Testis (tissue), 3 donors: Measurements from ENCODE around the gene EPN1. TPM values are rescaled to one million over a fixed set of nuclear protein-coding genes. Genes with fewer than 3 reads are reported as not detected.
"Not testable (repeated sequence)": the region's sequence is repeated elsewhere in the genome, so short reads cannot be mapped to it uniquely, and the experiment has no call there.

ENCODE experiments used
- DNase-seq: peaks from one replicate; pipeline ENCODE4 v3.0.0-alpha.2; 2019
- H3K27ac ChIP-seq, 2 donors: fragments of 200-600 bp; sonication (generic); one replicate each; pipeline ENCODE4 v1.5.1; 2019
- H3K27me3 ChIP-seq: fragments of 200-600 bp; sonication (generic); one replicate; pipeline ENCODE4 v1.5.1; 2019
- H3K36me3 ChIP-seq: fragments of 200-600 bp; sonication (generic); one replicate; pipeline ENCODE4 v1.5.1; 2017; ENCODE audit warnings: low read depth; ENCODE audit errors: missing control alignments
- H3K4me1 ChIP-seq: fragments of 200-600 bp; sonication (generic); one replicate; pipeline ENCODE4 v1.5.1; 2019
- H3K4me3 ChIP-seq, 2 donors: fragments of 200-600 bp; sonication (generic); one replicate each; pipeline ENCODE4 v1.5.1; 2017 to 2019
- H3K9me3 ChIP-seq: fragments of 200-600 bp; sonication (generic); one replicate; pipeline ENCODE4 v1.5.1; 2017
- POLR2A ChIP-seq: fragments of 450-650 bp; IDR thresholded peaks from one replicate; pipeline ENCODE4 v1.6.1; 2017; ENCODE audit warnings: antibody characterized with exemption, mild to moderate bottlenecking, moderate library complexity
- WGBS, 2 donors: methylation state at CpG; one replicate each; pipeline ENCODE4 v1.1.5; 2018; 5-methylcytosine and 5-hydroxymethylcytosine counted together
- intact Hi-C: fragments of 100-400 bp; cut with DNase I; formaldehyde crosslinking; loops from one replicate; pipeline ENCODE4 v1.15.1; 2023; ENCODE audit warnings: low total_unique reads
- polyA plus RNA-seq: library from polyadenylated mRNA; stranded (reverse); fragments of 350-450 nt; fragmentation: Illumina TruSeq; extraction: RNeasy Lipid Tissue Mini Kit (QIAGEN cat#74804); gene quantifications from one replicate; pipeline ENCODE4 v1.2.3, GENCODE V29; 2014; ENCODE audit warnings: low read depth, low replicate concordance; ENCODE audit not compliant: insufficient read depth
- total RNA-seq, 2 donors: library from RNA; depleted of rRNA; stranded (reverse); fragments of >200 nt; gene quantifications; one replicate each; pipeline ENCODE4 v1.2.3, GENCODE V29; 2016
- TF ChIP-seq, protein P1 (sequence below), 3 experiments: fragments of 450-650 bp in 2 of 3; fragments of 200-600 bp in 1 of 3; sonication (generic) in 1 of 3; IDR thresholded peaks; one replicate each; pipeline ENCODE4 v1.5.1; 2016 to 2019; ENCODE audit warnings: antibody characterized with exemption in 3 of 3, mild to moderate bottlenecking in 2 of 3, moderate library complexity in 1 of 3

EPN1 gene
- total and polyA plus RNA-seq, 3 donors from 2014 or later: 134 to 303 (median 176) TPM

DNA sequence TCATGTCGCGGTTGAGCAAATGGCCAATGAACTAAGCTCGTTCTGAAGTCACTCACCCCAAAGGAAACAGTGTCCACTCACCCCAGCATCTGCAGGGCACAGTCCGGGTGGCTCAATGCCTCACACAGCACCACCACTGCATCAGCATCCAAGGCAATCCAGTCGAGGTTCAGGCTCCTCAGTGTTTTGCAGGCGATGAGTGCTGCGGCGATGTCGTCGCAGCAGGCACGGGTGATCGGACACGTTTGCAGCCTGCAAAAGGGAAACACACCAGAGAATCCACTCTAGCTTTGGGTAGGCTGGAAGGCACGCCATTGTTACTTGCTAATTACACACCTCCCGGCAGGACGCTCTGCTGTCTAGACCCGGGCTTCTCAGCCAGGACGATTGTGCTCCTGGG, 36.7 kb downstream of the EPN1 start:
- intact Hi-C loops: no loop called here
- Histone ChIP-seq H3K4me3 (no peak overlapping the region), H3K4me1 (no peaks in the 10 kb centered on the region), H3K9me3 (no peaks in the 10 kb centered on the region), H3K36me3 (no peaks in the 10 kb centered on the region), H3K27ac (no peak overlapping the region), H3K27me3 (no peaks in the 10 kb centered on the region)
- DNase-seq: no peak
- no peak for TF ChIP-seq POLR2A
- TF ChIP-seq, protein P1, sequence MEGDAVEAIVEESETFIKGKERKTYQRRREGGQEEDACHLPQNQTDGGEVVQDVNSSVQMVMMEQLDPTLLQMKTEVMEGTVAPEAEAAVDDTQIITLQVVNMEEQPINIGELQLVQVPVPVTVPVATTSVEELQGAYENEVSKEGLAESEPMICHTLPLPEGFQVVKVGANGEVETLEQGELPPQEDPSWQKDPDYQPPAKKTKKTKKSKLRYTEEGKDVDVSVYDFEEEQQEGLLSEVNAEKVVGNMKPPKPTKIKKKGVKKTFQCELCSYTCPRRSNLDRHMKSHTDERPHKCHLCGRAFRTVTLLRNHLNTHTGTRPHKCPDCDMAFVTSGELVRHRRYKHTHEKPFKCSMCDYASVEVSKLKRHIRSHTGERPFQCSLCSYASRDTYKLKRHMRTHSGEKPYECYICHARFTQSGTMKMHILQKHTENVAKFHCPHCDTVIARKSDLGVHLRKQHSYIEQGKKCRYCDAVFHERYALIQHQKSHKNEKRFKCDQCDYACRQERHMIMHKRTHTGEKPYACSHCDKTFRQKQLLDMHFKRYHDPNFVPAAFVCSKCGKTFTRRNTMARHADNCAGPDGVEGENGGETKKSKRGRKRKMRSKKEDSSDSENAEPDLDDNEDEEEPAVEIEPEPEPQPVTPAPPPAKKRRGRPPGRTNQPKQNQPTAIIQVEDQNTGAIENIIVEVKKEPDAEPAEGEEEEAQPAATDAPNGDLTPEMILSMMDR (IDR thresholded peaks at IDR 0.05): no peak
- 44 to 72% methylated on average over 12 to 18 of the region's 18 CpGs for WGBS, 2 donors

DNA sequence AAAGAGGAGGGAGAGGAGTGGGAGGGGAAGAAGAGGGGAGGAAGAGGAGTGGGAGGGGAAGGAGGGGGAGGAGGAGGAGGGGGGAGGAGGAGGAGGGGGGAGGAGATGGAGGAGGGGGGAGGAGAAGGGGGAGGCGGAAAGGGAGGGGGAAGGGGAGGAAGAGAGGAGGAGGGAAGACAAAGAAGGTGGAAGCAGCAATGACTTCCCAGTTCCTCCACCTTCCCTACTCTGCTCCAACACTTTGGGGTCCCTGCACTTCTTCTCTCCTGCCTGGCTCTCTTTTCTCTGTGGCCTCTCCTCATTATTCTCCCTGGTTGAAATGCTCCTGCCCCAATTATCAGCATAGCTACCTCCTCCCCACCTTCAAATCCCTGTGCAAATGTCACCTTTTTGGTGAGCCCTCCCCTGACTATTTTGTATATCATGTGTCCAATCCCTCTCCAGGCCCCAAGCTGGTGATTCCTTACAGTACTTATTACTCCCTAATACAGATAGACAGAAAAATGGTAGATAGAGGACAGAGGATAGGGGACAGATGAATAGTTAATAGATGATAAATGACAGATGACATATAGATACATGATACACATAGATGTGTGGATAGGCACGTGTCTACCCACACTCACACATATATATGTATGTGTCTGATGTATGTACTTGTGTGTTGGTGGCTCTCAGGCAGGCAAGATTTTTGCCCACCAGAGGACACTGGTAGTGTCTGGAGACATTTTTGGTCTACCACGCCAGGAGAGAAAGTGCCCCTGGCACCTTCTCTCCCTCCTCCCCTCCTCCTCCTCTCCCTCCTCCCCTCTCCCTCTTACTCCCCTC, 38.0 kb downstream of the EPN1 start:
- Histone ChIP-seq H3K36me3 (no peaks in the 10 kb centered on the region), H3K4me1 (no peaks in the 10 kb centered on the region), H3K27me3 (no peaks in the 10 kb centered on the region), H3K4me3 (no peak overlapping the region), H3K9me3 (no peaks in the 10 kb centered on the region), H3K27ac (no peak overlapping the region)
- WGBS, 2 donors: 62 to 88% methylated on average over 2 of the region's 3 CpGs
- no peak for TF ChIP-seq POLR2A
- TF ChIP-seq, protein P1 (IDR thresholded peaks at IDR 0.05): no peak
- intact Hi-C loops: no loop called here
- no peak for DNase-seq

DNA sequence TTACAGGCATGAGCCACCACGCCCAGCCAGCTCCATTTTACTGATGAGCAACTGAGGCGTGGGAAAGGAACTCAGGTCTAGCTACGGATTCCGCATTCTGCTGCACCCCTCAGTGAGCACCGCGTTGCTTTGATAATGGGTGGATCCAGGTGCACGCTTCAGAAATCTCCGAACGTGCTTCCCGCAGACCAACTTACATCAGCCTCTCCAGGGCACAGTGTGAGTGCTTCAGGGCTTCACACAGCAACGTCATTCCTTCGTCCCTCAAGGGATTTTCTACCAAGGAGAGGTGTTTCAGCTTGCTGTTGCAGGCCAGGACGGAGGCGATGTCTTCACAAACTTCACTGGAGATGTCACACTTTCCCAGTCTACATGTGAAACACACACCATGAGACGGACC, 41.5 kb downstream of the EPN1 start:
- Histone ChIP-seq H3K4me1 (no peaks in the 10 kb centered on the region), H3K27ac (no peak overlapping the region), H3K4me3 (no peak overlapping the region), H3K36me3 (no peaks in the 10 kb centered on the region), H3K9me3 (no peaks in the 10 kb centered on the region), H3K27me3 (no peaks in the 10 kb centered on the region)
- 88 to 94% methylated on average over 11 to 15 of the region's 15 CpGs for WGBS, 2 donors
- DNase-seq: no peak
- intact Hi-C loops: no loop called here
- TF ChIP-seq POLR2A: no peak
- TF ChIP-seq, protein P1 (IDR thresholded peaks at IDR 0.05): no peak

DNA sequence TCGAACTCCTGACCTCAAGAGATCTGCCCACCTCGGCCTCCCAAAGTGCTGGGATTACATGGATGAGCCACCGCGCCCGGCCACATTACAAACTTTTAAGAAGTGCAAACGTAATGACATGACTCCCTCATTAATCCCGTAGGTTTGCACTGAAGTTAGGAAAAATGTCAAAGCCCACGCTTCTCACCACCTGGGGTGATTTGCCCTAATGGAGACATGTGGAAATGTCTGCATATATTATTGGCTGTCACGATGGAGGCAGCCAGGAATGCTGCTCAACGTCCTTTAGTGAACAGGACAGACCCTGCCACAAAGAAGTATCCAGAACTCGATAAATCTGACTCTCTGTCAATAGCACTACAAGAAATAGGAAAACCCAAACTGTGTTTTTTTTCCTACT, 42.2 kb downstream of the EPN1 start:
- Histone ChIP-seq H3K36me3 (no peaks in the 10 kb centered on the region), H3K27me3 (no peaks in the 10 kb centered on the region), H3K4me1 (no peaks in the 10 kb centered on the region), H3K4me3 (no peak overlapping the region), H3K9me3 (no peaks in the 10 kb centered on the region), H3K27ac (no peak overlapping the region)
- no peak for TF ChIP-seq POLR2A
- TF ChIP-seq, protein P1 (IDR thresholded peaks at IDR 0.05): no peak
- WGBS, 2 donors: 72 to 76% methylated on average over 9 to 11 of the region's 11 CpGs
- DNase-seq: no peak
- intact Hi-C loops: no loop called here

DNA sequence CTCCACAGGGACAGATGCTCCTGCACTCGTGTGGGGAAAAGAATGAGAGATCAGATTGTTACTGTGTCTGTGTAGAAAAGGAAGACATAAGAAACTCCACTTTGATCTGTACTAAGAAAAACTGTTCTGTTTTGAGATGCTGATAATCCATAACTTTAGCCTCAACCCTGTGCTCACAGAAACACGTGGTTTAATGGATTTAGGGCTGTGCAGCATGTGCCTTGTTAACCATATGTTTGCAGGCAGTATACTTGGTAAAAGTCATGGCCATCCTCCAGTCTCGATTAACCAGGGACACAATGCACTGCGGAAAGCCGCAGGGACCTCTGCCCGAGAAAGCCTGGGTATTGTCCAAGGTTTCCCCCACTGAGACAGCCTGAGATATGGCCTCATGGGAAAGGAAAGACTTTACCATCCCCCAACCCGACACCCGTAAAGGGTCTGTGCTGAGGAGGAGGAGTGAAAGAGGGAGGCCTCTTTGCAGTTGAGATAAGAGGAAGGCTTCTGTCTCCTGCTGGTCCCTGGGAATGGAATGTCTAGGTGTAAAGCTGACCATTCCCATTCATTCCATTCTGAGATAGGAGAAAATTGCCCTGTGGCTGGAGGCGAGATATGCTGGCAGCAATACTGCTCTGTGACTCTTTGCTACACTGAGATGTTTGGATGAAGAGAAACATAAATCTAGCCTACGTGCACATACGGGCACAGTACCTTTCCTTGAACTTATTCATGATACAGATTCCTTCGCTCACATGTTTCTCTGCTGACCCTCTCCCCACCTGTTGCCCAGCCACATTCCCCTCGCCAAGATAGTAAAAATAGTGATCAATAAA, 43.1 kb downstream of the EPN1 start:
- intact Hi-C loops, H3K27me3 ChIP-seq, DNase-seq, H3K9me3 ChIP-seq, H3K27ac ChIP-seq, H3K36me3 ChIP-seq, H3K4me3 ChIP-seq, H3K4me1 ChIP-seq: not testable (repeated sequence)
- WGBS, 2 donors: 15 to 51% methylated on average over 9 to 13 of the region's 13 CpGs
